Subcutaneous abdominal adipose tissue (tissue), 5 donors: ENCODE results near the gene RABGAP1L.
"Not testable (repeated sequence)": the region's sequence is repeated elsewhere in the genome, so short reads cannot be mapped to it uniquely, and the experiment has no call there.

ENCODE experiments used
- H3K27ac ChIP-seq: one replicate; pipeline ENCODE4 v1.7.0; 2013; ENCODE audit warnings: low read depth, mild to moderate bottlenecking, inconsistent platforms, low read length, moderate library complexity
- H3K27me3 ChIP-seq, 5 donors: one replicate each; pipeline ENCODE4 v1.7.0; 2013; ENCODE audit warnings: low read length in 5 of 5, inconsistent platforms in 1 of 5; ENCODE audit not compliant: control insufficient read depth in 5 of 5, insufficient read depth in 4 of 5
- H3K36me3 ChIP-seq, 5 donors: one replicate each; pipeline ENCODE4 v1.7.0; 2013; ENCODE audit warnings: low read length in 5 of 5; ENCODE audit not compliant: control insufficient read depth in 5 of 5, insufficient read depth in 5 of 5
- H3K4me1 ChIP-seq, 5 donors: one replicate each; pipeline ENCODE4 v1.7.0; 2013; ENCODE audit warnings: low read length in 5 of 5, mild to moderate bottlenecking in 3 of 5, moderate library complexity in 1 of 5; ENCODE audit not compliant: control insufficient read depth in 5 of 5, insufficient read depth in 5 of 5
- H3K4me3 ChIP-seq, 5 donors: one replicate each; pipeline ENCODE4 v1.7.0; 2013; ENCODE audit warnings: low read length in 5 of 5, low read depth in 1 of 5
- H3K9ac ChIP-seq, 5 donors: one replicate each; pipeline ENCODE4 v1.7.0; 2013; ENCODE audit warnings: low read length in 5 of 5, mild to moderate bottlenecking in 4 of 5, moderate library complexity in 3 of 5
- H3K9me3 ChIP-seq, 5 donors: one replicate each; pipeline ENCODE4 v1.7.0; 2013; ENCODE audit warnings: low read length in 5 of 5; ENCODE audit not compliant: control insufficient read depth in 5 of 5
- donor health status: healthy.
- donor health status: healthy.
- donor health status: healthy.
- donor health status: healthy.
- donor health status: healthy.

The RABGAP1L gene

GRCh38 chr1:174700314-174700713 is 541.0 kb downstream of the RABGAP1L start:
- no peaks in the 10 kb centered on the region for H3K27me3 ChIP-seq
- H3K27ac ChIP-seq: no peak overlapping the region
- H3K36me3 ChIP-seq: no peaks in the 10 kb centered on the region
- no peaks in the 10 kb centered on the region for H3K9me3 ChIP-seq
- H3K9ac ChIP-seq: no peak overlapping the region
- no peak overlapping the region for H3K4me3 ChIP-seq
- no peaks in the 10 kb centered on the region for H3K4me1 ChIP-seq

GRCh38 chr1:174700775-174701174 is 541.5 kb downstream of the RABGAP1L start:
- Histone ChIP-seq H3K36me3 (no peaks in the 10 kb centered on the region), H3K9me3 (no peaks in the 10 kb centered on the region), H3K4me1 (no peaks in the 10 kb centered on the region), H3K4me3 (no peak overlapping the region), H3K27me3 (no peaks in the 10 kb centered on the region), H3K9ac (no peak overlapping the region), H3K27ac (no peak overlapping the region)

- no peaks in the 10 kb centered on the region for H3K36me3 ChIP-seq
- H3K27me3 ChIP-seq: no peaks in the 10 kb centered on the region
- H3K9ac ChIP-seq: no peak overlapping the region
- no peaks in the 10 kb centered on the region for H3K4me1 ChIP-seq
- H3K9me3 ChIP-seq: no peaks in the 10 kb centered on the region
- H3K27ac ChIP-seq: no peak overlapping the region
- H3K4me3 ChIP-seq: no peak overlapping the region
Observed at GRCh38 chr1:174701565-174701964, 542.2 kb downstream of the RABGAP1L start.

GRCh38 chr1:174702011-174702410 is 542.7 kb downstream of the RABGAP1L start:
- Histone ChIP-seq H3K4me3 (no peak overlapping the region), H3K9ac (no peak overlapping the region), H3K27me3 (no peaks in the 10 kb centered on the region), H3K36me3 (no peaks in the 10 kb centered on the region), H3K9me3 (no peaks in the 10 kb centered on the region), H3K4me1 (no peaks in the 10 kb centered on the region), H3K27ac (no peak overlapping the region)

GRCh38 chr1:174703309-174703708 is 544.0 kb downstream of the RABGAP1L start:
- Histone ChIP-seq H3K4me1 (no peaks in the 10 kb centered on the region), H3K27me3 (no peaks in the 10 kb centered on the region), H3K36me3 (no peaks in the 10 kb centered on the region), H3K9ac (no peak overlapping the region), H3K9me3 (no peaks in the 10 kb centered on the region), H3K4me3 (no peak overlapping the region), H3K27ac (no peak overlapping the region)

- Histone ChIP-seq H3K9ac (no peak overlapping the region), H3K27ac (no peak overlapping the region), H3K4me3 (no peak overlapping the region), H3K9me3 (peaks cover 0 to 3% (median 0%) of the 10 kb centered on the region in 5 donors), H3K36me3 (no peaks in the 10 kb centered on the region), H3K27me3 (no peaks in the 10 kb centered on the region), H3K4me1 (no peaks in the 10 kb centered on the region)
Observed at GRCh38 chr1:174704300-174704699, 545.0 kb downstream of the RABGAP1L start.

GRCh38 chr1:174710868-174711845 is 551.8 kb downstream of the RABGAP1L start:
- no peak overlapping the region for H3K9ac ChIP-seq
- H3K27me3 ChIP-seq: no peaks in the 10 kb centered on the region
- H3K4me3 ChIP-seq: no peak overlapping the region
- peaks cover 0 to 8% (median 0%) of the 10 kb centered on the region in 5 donors for H3K4me1 ChIP-seq
- H3K36me3 ChIP-seq: no peaks in the 10 kb centered on the region
- H3K27ac ChIP-seq: no peak overlapping the region
- peaks cover 0 to 3% (median 0%) of the 10 kb centered on the region in 5 donors for H3K9me3 ChIP-seq

- not testable (repeated sequence) for H3K36me3 ChIP-seq, H3K9me3 ChIP-seq, H3K4me3 ChIP-seq, H3K27me3 ChIP-seq, H3K9ac ChIP-seq, H3K4me1 ChIP-seq, H3K27ac ChIP-seq
Observed at GRCh38 chr1:174711848-174712247, 552.5 kb downstream of the RABGAP1L start.

GRCh38 chr1:174712541-174712940 is 553.2 kb downstream of the RABGAP1L start:
- Histone ChIP-seq H3K36me3 (no peaks in the 10 kb centered on the region), H3K9ac (no peak overlapping the region), H3K27ac (no peak overlapping the region), H3K4me3 (no peak overlapping the region), H3K4me1 (peaks cover 0 to 8% (median 0%) of the 10 kb centered on the region in 5 donors), H3K27me3 (no peaks in the 10 kb centered on the region), H3K9me3 (peaks cover 0 to 3% (median 0%) of the 10 kb centered on the region in 5 donors)

- H3K36me3 ChIP-seq: no peaks in the 10 kb centered on the region
- H3K9me3 ChIP-seq: peaks cover 0 to 1% (median 0%) of the 10 kb centered on the region in 5 donors
- H3K9ac ChIP-seq: no peak overlapping the region
- H3K4me1 ChIP-seq: peaks cover 0 to 8% (median 0%) of the 10 kb centered on the region in 5 donors
- no peak overlapping the region for H3K4me3 ChIP-seq
- H3K27ac ChIP-seq: no peak overlapping the region
- H3K27me3 ChIP-seq: no peaks in the 10 kb centered on the region
Observed at GRCh38 chr1:174713796-174714195, 554.5 kb downstream of the RABGAP1L start.
